ENCODE results near the gene ARFGAP3. TPM values are rescaled to one million over a fixed set of nuclear protein-coding genes. Genes with fewer than 3 reads are reported as not detected.

The ARFGAP3 gene
- polyA plus RNA-seq, 2 of the 4 experiments (the other 2 are of a cell fraction): 19.1 to 39.0 TPM

- TF ChIP-seq REST (IDR thresholded peaks at IDR 0.05) (no peak), PBX3 (IDR thresholded peaks at IDR 0.05) (no peak), EHMT2 (IDR thresholded peaks at IDR 0.05; ENCODE audit: low read depth) (no peak), MAZ (IDR thresholded peaks at IDR 0.05; ENCODE audit: borderline replicate concordance, low read depth, low read length) (no peak), PHF8 (IDR thresholded peaks at IDR 0.05; ENCODE audit: borderline replicate concordance, low read depth) (no peak), NR3C1 (IDR thresholded peaks at IDR 0.05) (no peak)
Observed at GRCh38 chr22:42892156-42892555, 35.1 kb upstream of the ARFGAP3 start (continued).

- no peaks in the 10 kb centered on the region for H3K4me1 ChIP-seq
- TF ChIP-seq CBX8 (IDR thresholded peaks at IDR 0.05) (no peak), HDAC2 (IDR thresholded peaks at IDR 0.05) (no peak), RARB (CRISPR knock-in tag; IDR thresholded peaks at IDR 0.05) (no peak), BHLHE40 (IDR thresholded peaks at IDR 0.05; ENCODE audit: low read depth, low read length) (no peak), REST (IDR thresholded peaks at IDR 0.05) (no peak), GATA3 (IDR thresholded peaks at IDR 0.05; ENCODE audit: borderline replicate concordance) (no peak), HOXB5 (CRISPR knock-in tag; IDR thresholded peaks at IDR 0.05) (no peak), MAX (IDR thresholded peaks at IDR 0.05) (no peak), ELK1 (IDR thresholded peaks at IDR 0.05; ENCODE audit: low read depth, low read length) (no peak), ZFP36 (IDR thresholded peaks at IDR 0.05; ENCODE audit: borderline replicate concordance, partially characterized antibody) (no peak), ZSCAN20 (CRISPR knock-in tag; IDR thresholded peaks at IDR 0.05) (no peak)
- no peak for DNase-seq (ENCODE audit: low read depth in 1 of 2, low spot score in 1 of 2)
- no peak for ATAC-seq
- ChIA-PET CTCF (interaction anchor here (1.0 to 1.4 kb wide), 2 partner anchors 8 to 24 kb away, joined by 3 read pairs; no protein-coding TSS in a partner anchor), POLR2A (no interaction called here)
- no peak overlapping the region for H3K4me2 ChIP-seq
- no peak overlapping the region for H3K4me3 ChIP-seq
- 100% methylated on average over 2 of the region's 3 CpGs for WGBS (ENCODE audit: missing lambda C conversion rate)
- FAIRE-seq: no peak
- no peak overlapping the region for H3K27ac ChIP-seq
- no peaks in the 10 kb centered on the region for H3K9me3 ChIP-seq
Observed at GRCh38 chr22:42891696-42892095, 34.6 kb upstream of the ARFGAP3 start.
